ENCODE data around the gene DISC1.

Gene DISC1

GRCh38 chr1:232074265-232074664, 447.7 kb downstream of the DISC1 start:
- FAIRE-seq (no peak), DNase-seq (ENCODE audit: low spot score) (no peak)

DNA sequence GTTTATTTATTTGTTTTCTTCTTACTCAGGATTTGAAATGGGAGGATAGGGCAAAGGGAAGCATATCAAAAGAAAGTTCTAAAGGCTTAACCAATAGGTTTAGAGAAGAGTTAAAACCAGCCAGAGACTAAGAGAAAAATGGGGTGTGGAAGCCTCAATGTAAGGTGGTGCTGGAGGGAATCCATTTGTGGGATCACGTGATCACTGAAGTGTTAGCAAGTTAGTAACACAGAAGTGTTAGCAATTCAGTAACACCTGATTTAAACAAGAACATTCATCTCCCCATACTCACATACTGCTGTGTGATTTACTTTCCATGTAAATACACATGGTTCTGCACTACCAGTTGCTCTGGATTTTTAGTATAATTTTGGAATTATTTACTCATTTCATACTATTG, 451.2 kb downstream of the DISC1 start:
- FAIRE-seq (no peak), DNase-seq (ENCODE audit: low spot score) (no peak)

- FAIRE-seq, result no peak
- peak; percentile 32 for DNase-seq (ENCODE audit: low spot score)
Observed at GRCh38 chr1:232084584-232085223, 458.1 kb downstream of the DISC1 start.

- DNase-seq (ENCODE audit: low spot score) (no peak), FAIRE-seq (no peak)
Observed at GRCh38 chr1:232090816-232091215, 464.2 kb downstream of the DISC1 start.

Measured in urothelium cell line (cell line).